ENCODE measurements around the gene RGL4.

RGL4 gene

GRCh38 chr22:23678133-23678532 is 12.7 kb upstream of the RGL4 start:
- no peak for DNase-seq (ENCODE audit: low spot score)

GRCh38 chr22:23681026-23681809 is 9.6 kb upstream of the RGL4 start:
- DNase-seq (ENCODE audit: low spot score): no peak

GRCh38 chr22:23682077-23682476 is 8.7 kb upstream of the RGL4 start:
- no peak for DNase-seq (ENCODE audit: low spot score)

GRCh38 chr22:23682827-23683355 is 7.9 kb upstream of the RGL4 start:
- DNase-seq (ENCODE audit: low spot score): no peak

GRCh38 chr22:23683545-23683944 is 7.3 kb upstream of the RGL4 start:
- no peak for DNase-seq (ENCODE audit: low spot score)

GRCh38 chr22:23684026-23684425 is 6.8 kb upstream of the RGL4 start:
- DNase-seq (ENCODE audit: low spot score): no peak

- DNase-seq (ENCODE audit: low spot score): no peak
These were observed 6.2 kb upstream of the RGL4 start for GRCh38 chr22:23684561-23685031.

GRCh38 chr22:23685205-23685784 is 5.5 kb upstream of the RGL4 start:
- peak; percentile 48 for DNase-seq (ENCODE audit: low spot score)

- no peak for DNase-seq (ENCODE audit: low spot score)
These were observed 4.3 kb upstream of the RGL4 start for GRCh38 chr22:23686416-23687024.

GRCh38 chr22:23688121-23688520 is 2.7 kb upstream of the RGL4 start:
- DNase-seq (ENCODE audit: low spot score): no peak

- DNase-seq (ENCODE audit: low spot score): no peak
These were observed 2.2 kb upstream of the RGL4 start for GRCh38 chr22:23688571-23688970.

- no peak for DNase-seq (ENCODE audit: low spot score)
These were observed 1.4 kb upstream of the RGL4 start for GRCh38 chr22:23689414-23689813.

- no peak for DNase-seq (ENCODE audit: low spot score)
These were observed 1.1 kb downstream of the RGL4 start for GRCh38 chr22:23691748-23692423.

- DNase-seq (ENCODE audit: low spot score): no peak
These were observed 1.9 kb downstream of the RGL4 start for GRCh38 chr22:23692598-23693291.

- no peak for DNase-seq (ENCODE audit: low spot score)
These were observed 3.3 kb downstream of the RGL4 start for GRCh38 chr22:23693979-23694680.

GRCh38 chr22:23695141-23695540 is 4.3 kb downstream of the RGL4 start:
- DNase-seq (ENCODE audit: low spot score): no peak

GRCh38 chr22:23695571-23696325 is 4.9 kb downstream of the RGL4 start:
- no peak for DNase-seq (ENCODE audit: low spot score)

- DNase-seq (ENCODE audit: low spot score): no peak
These were observed 5.6 kb downstream of the RGL4 start for GRCh38 chr22:23696326-23696851.

- no peak for DNase-seq (ENCODE audit: low spot score)
These were observed 6.5 kb downstream of the RGL4 start for GRCh38 chr22:23697031-23697970.
